ENCODE measurements around the gene COL8A1.
A peak's percentile ranks its signal among the peaks of the same experiment; 100 is the strongest.
"Not testable (repeated sequence)": the region's sequence is repeated elsewhere in the genome, so short reads cannot be mapped to it uniquely, and the experiment has no call there.

COL8A1 gene

GRCh38 chr3:99714146-99714545 is 75.8 kb downstream of the COL8A1 start:
- no peaks in the 10 kb centered on the region for H3K36me3 Mint-ChIP-seq
- H3K9me3 Mint-ChIP-seq: no peaks in the 10 kb centered on the region
- peaks cover 7% of the 10 kb centered on the region for H3K27me3 Mint-ChIP-seq
- H3K4me1 Mint-ChIP-seq: no peaks in the 10 kb centered on the region
- DNase-seq (ENCODE audit: low spot score in 2 of 2) (no peak), ATAC-seq (ENCODE audit: low read depth) (no peak)
- H3K4me3 Mint-ChIP-seq: no peak overlapping the region
- no peak overlapping the region for H3K27ac Mint-ChIP-seq

DNA sequence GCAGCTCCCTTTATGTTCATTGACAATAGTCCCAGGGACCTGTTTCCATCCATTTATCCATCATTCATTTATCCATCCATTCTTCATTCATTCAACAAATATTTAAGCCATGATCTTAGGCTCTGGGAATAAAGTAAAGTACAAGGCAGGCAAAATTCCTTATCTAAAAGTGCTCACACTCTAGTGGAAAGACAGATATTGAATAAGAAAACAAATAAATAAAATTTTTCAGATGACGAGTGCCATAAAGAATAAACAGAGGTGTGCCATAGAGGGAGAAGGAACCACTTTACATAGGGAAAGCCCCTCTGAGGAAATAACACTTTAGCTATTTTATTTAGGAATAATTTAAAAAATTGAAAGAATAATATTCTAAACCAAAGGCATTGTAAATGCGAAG is 76.2 kb downstream of the COL8A1 start:
- H3K4me3 Mint-ChIP-seq: no peak overlapping the region
- H3K36me3 Mint-ChIP-seq: no peaks in the 10 kb centered on the region
- ATAC-seq (ENCODE audit: low read depth) (no peak), DNase-seq (ENCODE audit: low spot score in 2 of 2) (no peak)
- peaks cover 7% of the 10 kb centered on the region for H3K27me3 Mint-ChIP-seq
- H3K27ac Mint-ChIP-seq: no peak overlapping the region
- H3K4me1 Mint-ChIP-seq: no peaks in the 10 kb centered on the region
- H3K9me3 Mint-ChIP-seq: no peaks in the 10 kb centered on the region

GRCh38 chr3:99716463-99716995 is 78.1 kb downstream of the COL8A1 start:
- H3K27ac Mint-ChIP-seq: no peak overlapping the region
- H3K9me3 Mint-ChIP-seq: no peaks in the 10 kb centered on the region
- H3K4me3 Mint-ChIP-seq: no peak overlapping the region
- no peaks in the 10 kb centered on the region for H3K36me3 Mint-ChIP-seq
- ATAC-seq (ENCODE audit: low read depth): no peak
- DNase-seq (ENCODE audit: low spot score in 2 of 2): no peak
- H3K27me3 Mint-ChIP-seq: peaks cover 11% of the 10 kb centered on the region
- H3K4me1 Mint-ChIP-seq: no peaks in the 10 kb centered on the region

DNA sequence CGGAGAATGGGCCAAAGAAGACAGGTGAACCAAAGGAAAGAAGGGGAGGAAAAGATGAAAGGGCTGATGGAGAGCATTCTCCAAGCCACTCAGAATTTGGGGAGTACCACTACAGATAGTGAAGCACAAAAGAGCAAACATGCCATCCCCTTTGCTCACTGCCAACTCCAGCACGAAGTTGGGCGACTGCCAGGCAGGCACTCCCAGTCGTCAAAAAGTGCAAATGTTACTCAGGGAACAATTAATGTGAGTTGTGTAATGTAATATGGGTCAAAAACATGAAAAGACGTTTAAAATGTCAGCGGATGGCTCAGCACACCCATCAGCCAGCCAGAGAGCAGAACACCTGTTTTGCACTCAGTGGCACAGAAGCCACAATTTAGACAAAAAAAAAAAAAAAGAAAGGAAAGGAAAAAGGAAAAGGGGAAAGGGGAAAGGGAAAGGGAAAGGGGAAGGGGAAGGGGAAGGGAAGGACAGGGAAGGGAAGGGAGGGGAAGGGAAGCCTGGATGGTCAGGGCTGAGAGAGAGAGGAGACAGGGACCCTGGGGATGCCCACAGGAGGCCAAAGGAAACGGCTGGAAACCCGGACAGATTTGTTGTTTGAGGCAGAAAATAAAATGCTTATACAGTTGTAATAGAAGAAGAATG is 82.7 kb downstream of the COL8A1 start:
- Mint-ChIP-seq H3K36me3 (no peaks in the 10 kb centered on the region), H3K4me3 (no peak overlapping the region), H3K4me1 (no peaks in the 10 kb centered on the region), H3K9me3 (no peaks in the 10 kb centered on the region), H3K27me3 (peaks cover 6% of the 10 kb centered on the region), H3K27ac (no peak overlapping the region)
- no peak for DNase-seq (ENCODE audit: low spot score in 2 of 2)
- no peak for ATAC-seq (ENCODE audit: low read depth)

GRCh38 chr3:99721633-99722007 is 83.2 kb downstream of the COL8A1 start:
- Mint-ChIP-seq H3K4me1 (no peaks in the 10 kb centered on the region), H3K4me3 (no peak overlapping the region), H3K27me3 (peaks cover 6% of the 10 kb centered on the region), H3K27ac (no peak overlapping the region), H3K36me3 (no peaks in the 10 kb centered on the region), H3K9me3 (no peaks in the 10 kb centered on the region)
- ATAC-seq (ENCODE audit: low read depth) (no peak), DNase-seq (ENCODE audit: low spot score in 2 of 2) (no peak)

DNA sequence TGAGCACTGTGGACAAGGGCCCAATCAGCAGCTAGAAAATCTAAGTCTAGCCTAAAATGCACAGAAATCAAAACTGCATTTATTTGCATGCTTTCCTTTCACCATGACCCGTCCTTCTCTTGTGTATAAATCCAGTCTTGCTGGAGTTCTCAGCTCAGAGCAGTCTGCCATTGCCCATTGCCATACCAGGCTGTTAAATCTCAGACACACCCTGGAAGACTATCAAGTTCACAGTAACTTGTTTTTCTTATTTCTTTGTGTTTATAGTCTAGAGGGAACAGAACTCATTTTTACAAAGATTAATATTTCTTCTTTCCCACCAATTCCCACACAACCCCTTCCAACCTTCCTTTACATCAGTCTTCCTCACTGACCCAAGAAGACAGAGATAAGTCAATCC is 85.9 kb downstream of the COL8A1 start:
- Mint-ChIP-seq H3K4me1 (no peaks in the 10 kb centered on the region), H3K27ac (no peak overlapping the region), H3K9me3 (no peaks in the 10 kb centered on the region), H3K4me3 (no peak overlapping the region), H3K36me3 (no peaks in the 10 kb centered on the region), H3K27me3 (peaks cover 4% of the 10 kb centered on the region)
- no peak for DNase-seq (ENCODE audit: low spot score in 2 of 2)
- no peak for ATAC-seq (ENCODE audit: low read depth)

DNA sequence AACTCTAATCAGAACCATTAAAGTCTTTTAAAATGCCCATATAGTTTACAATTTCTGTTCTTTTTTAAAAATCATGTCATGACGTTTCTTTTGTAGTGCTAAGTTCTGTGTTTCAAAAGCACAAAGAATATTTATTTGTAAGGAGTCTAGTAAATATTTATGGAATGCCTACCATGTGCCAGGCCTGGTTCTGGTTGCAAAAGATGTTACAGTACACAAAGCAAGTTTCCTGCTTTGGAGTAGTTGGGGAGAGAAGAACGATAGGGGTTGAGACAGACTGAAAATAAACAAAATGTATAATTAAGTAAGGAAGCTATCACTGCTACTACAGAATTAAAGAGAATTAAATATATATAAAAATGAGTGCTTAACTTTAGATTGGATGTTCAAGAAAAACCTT is 92.5 kb downstream of the COL8A1 start:
- Mint-ChIP-seq H3K9me3 (no peaks in the 10 kb centered on the region), H3K4me3 (no peak overlapping the region), H3K27ac (no peak overlapping the region), H3K4me1 (no peaks in the 10 kb centered on the region), H3K36me3 (no peaks in the 10 kb centered on the region), H3K27me3 (no peaks in the 10 kb centered on the region)
- ATAC-seq (ENCODE audit: low read depth): no peak
- no peak for DNase-seq (ENCODE audit: low spot score in 2 of 2)

GRCh38 chr3:99731499-99731898 is 93.1 kb downstream of the COL8A1 start:
- no peak for ATAC-seq (ENCODE audit: low read depth)
- H3K36me3 Mint-ChIP-seq: no peaks in the 10 kb centered on the region
- no peaks in the 10 kb centered on the region for H3K9me3 Mint-ChIP-seq
- no peak for DNase-seq (ENCODE audit: low spot score in 2 of 2)
- H3K27me3 Mint-ChIP-seq: no peaks in the 10 kb centered on the region
- H3K27ac Mint-ChIP-seq: no peak overlapping the region
- no peak overlapping the region for H3K4me3 Mint-ChIP-seq
- no peaks in the 10 kb centered on the region for H3K4me1 Mint-ChIP-seq

DNA sequence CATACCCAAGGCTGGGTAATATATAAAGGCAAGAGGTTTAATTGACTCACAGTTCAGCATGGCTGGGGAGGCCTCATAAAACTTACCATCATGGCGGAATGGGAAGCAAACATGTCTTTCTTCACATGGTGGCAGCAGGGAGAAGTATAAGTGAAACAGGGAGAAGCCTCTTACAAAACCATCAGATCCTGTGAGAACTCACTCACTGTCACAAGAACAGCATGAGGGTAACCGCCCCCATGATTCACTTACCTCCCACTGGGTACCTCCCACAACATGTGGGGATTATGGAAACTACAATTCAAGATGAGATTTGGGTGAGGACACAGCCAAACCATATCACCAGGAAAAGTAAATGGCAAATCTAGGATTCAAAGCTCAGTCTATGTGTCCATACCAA is 102.0 kb downstream of the COL8A1 start:
- H3K4me3 Mint-ChIP-seq; H3K27ac Mint-ChIP-seq; DNase-seq (ENCODE audit: low spot score in 2 of 2); H3K36me3 Mint-ChIP-seq; H3K9me3 Mint-ChIP-seq; ATAC-seq (ENCODE audit: low read depth); H3K27me3 Mint-ChIP-seq; H3K4me1 Mint-ChIP-seq: not testable (repeated sequence)

GRCh38 chr3:99741588-99741987 is 103.2 kb downstream of the COL8A1 start:
- ATAC-seq (ENCODE audit: low read depth) (no peak), DNase-seq (ENCODE audit: low spot score in 2 of 2) (no peak)
- Mint-ChIP-seq H3K27me3 (peaks cover 6% of the 10 kb centered on the region), H3K36me3 (no peaks in the 10 kb centered on the region), H3K27ac (no peak overlapping the region), H3K9me3 (no peaks in the 10 kb centered on the region), H3K4me1 (no peaks in the 10 kb centered on the region), H3K4me3 (no peak overlapping the region)

- ATAC-seq (ENCODE audit: low read depth) (no peak), DNase-seq (ENCODE audit: low spot score in 2 of 2) (no peak)
- Mint-ChIP-seq H3K4me1 (no peaks in the 10 kb centered on the region), H3K9me3 (no peaks in the 10 kb centered on the region), H3K4me3 (no peak overlapping the region), H3K36me3 (no peaks in the 10 kb centered on the region), H3K27ac (no peak overlapping the region), H3K27me3 (peaks cover 4% of the 10 kb centered on the region)
These were observed 109.5 kb downstream of the COL8A1 start for GRCh38 chr3:99747915-99748314.

DNA sequence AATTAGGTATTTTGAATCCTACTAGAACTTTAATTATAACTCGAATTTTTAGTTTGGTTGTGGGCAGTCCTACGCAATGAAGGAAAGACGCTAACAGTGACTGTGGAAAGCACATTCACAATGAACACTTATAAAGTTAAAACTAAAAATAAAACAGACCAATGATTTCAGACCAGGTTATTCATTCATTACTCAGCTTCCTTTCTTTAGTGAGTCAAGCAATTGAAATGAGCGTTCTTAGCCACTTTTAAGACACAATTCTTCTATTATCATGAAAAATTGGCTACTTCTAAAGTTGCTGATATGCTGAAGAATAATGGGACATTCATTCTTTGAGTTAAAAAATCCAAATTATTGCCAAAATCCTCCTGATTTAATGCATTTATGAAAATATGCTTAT is 113.3 kb downstream of the COL8A1 start:
- H3K4me3 Mint-ChIP-seq: no peak overlapping the region
- DNase-seq (ENCODE audit: low spot score in 2 of 2): no peak
- H3K36me3 Mint-ChIP-seq: no peaks in the 10 kb centered on the region
- peaks cover 3% of the 10 kb centered on the region for H3K4me1 Mint-ChIP-seq
- no peaks in the 10 kb centered on the region for H3K9me3 Mint-ChIP-seq
- H3K27me3 Mint-ChIP-seq: peaks cover 7% of the 10 kb centered on the region
- H3K27ac Mint-ChIP-seq: no peak overlapping the region
- no peak for ATAC-seq (ENCODE audit: low read depth)

DNA sequence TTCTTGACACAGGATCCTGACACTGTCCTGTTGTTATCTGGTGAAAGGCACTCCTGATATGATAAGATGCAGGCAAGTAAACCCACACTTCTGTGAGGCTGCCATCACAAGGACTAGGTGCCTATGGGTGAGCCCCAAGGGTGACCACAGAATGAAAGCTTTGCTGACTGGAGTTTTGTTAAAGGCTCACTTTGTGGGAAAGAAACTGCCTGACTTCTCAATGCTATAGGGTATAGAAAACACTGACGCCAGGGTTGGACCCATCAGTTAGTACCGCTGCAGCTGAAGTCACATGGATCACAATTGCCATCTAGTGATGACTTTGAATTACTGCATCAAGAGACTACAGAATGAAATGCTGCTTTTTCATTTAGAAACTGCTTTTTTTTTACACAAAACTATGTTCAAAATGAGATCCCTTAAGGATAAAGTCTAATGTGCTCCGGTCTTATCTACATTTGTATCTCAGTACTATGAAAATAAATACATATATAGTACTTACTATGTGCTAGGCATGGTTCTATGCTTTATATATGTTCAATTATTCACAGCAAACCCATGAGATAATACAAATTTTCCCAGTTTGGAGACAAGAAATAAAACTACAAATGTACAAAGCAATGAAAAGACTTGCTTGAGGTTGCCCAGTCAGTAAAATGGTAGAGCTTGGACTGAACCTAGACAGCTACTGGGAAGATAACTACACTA is 115.0 kb downstream of the COL8A1 start:
- H3K36me3 Mint-ChIP-seq: no peaks in the 10 kb centered on the region
- H3K4me3 Mint-ChIP-seq: no peak overlapping the region
- peaks cover 7% of the 10 kb centered on the region for H3K27me3 Mint-ChIP-seq
- ATAC-seq (ENCODE audit: low read depth) (peak; percentile 31), DNase-seq (ENCODE audit: low spot score in 2 of 2) (peak in 1 of 2 donors; percentile 1)
- H3K27ac Mint-ChIP-seq: no peak overlapping the region
- H3K9me3 Mint-ChIP-seq: no peaks in the 10 kb centered on the region
- peaks cover 3% of the 10 kb centered on the region for H3K4me1 Mint-ChIP-seq

DNA sequence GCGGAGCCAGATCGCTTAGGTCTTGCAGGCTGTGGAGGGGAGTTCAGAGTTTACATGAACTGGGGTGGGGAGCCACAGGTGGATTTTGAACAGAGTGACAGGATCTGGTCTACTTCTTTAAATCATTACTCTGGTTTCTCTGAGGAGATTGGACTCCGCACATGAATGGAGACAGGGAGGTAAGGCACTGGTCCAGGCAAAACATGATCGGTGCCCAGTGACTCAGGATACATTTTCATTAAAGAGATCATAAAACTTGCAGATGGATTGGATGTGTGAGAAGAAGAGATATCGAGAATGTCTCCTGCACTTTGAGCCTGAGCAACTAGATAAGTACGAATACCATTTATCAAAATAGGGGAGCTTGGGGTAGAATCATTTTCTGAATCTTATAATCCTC is 117.4 kb downstream of the COL8A1 start:
- H3K27ac Mint-ChIP-seq: no peak overlapping the region
- ATAC-seq (ENCODE audit: low read depth) (no peak), DNase-seq (ENCODE audit: low spot score in 2 of 2) (no peak)
- no peaks in the 10 kb centered on the region for H3K9me3 Mint-ChIP-seq
- H3K27me3 Mint-ChIP-seq: peaks cover 5% of the 10 kb centered on the region
- no peaks in the 10 kb centered on the region for H3K36me3 Mint-ChIP-seq
- peaks cover 3% of the 10 kb centered on the region for H3K4me1 Mint-ChIP-seq
- no peak overlapping the region for H3K4me3 Mint-ChIP-seq

GRCh38 chr3:99757966-99758365 is 119.6 kb downstream of the COL8A1 start:
- Mint-ChIP-seq H3K36me3 (no peaks in the 10 kb centered on the region), H3K27ac (no peak overlapping the region), H3K4me3 (no peak overlapping the region), H3K9me3 (no peaks in the 10 kb centered on the region), H3K27me3 (peaks cover 5% of the 10 kb centered on the region), H3K4me1 (peaks cover 3% of the 10 kb centered on the region)
- DNase-seq (ENCODE audit: low spot score in 2 of 2) (no peak), ATAC-seq (ENCODE audit: low read depth) (no peak)

Data from memory B cell (primary cell).